DMS 273 (cell line): ENCODE data around the gene SGCD.

Experiments used
- DNase-seq: peaks from one replicate; lab custom pipeline; 2025; ENCODE audit not compliant: unreplicated experiment; lab: John Stamatoyannopoulos, UW

Gene SGCD

DNA sequence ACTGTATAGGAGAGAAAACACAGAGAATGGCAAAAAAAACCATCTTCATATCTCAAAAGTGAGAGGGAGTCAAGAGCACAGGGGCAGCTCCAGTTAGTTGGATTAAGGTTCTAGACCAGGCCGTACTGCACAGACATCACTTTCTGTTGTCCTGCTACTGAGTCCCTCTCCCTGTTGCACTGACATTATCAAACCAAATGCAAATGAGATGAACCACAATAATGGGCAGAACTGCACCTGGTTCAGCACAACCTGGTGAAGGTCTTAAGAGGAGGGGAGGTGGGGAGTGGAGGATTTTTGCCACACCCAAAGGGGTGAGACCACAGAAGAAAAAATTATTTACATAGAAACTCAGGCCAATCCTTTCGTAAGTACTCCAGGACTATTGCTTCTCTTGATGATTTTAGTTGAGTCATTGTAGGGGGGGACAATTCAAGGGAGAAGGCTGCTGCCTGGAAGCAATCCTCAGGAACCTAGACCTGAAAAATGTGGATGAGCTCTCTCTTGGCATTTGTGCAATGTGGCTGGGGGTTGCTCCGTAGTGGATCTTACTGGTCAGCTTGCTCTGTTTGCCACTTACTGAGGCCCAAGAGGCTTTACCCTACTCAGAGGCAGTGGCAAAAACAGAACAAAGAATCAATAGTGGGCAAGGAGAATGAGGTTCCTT is 428.6 kb downstream of the SGCD start:
- no peak for DNase-seq

DNA sequence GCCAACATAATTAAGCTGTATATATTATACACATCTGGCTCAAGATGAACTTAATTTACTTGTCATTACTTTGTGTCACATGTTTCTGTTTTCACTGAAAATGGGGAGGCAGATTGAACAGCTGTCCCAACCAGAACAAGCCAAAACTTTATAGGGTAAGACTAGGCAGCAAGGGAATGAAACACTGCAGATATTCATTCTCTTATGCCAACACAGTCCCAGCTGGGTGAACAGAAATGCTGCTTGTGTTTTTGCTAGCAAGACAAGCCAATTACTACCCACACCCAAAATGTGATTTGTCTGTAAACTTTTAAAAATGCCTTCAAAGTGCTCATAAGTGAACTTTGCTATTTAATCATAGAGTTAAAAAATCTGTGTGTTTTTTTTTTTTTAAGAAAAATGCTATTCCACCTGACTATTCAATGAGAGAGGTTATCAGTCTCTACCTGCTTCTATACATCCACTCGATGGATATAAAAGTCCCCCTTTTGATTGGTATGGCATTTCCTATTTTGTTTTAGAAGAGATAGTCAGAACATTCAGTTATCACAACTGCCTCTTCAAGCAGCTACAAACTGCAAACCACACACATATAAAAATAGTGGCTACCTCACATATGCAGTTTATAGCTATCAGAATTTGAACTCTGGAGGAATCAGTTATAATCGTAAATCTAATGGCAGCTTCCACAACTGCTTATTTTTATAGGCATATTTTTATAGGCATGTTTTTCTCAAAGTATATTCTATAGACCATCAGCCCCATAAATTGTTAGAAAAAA is 431.2 kb downstream of the SGCD start:
- no peak for DNase-seq

DNA sequence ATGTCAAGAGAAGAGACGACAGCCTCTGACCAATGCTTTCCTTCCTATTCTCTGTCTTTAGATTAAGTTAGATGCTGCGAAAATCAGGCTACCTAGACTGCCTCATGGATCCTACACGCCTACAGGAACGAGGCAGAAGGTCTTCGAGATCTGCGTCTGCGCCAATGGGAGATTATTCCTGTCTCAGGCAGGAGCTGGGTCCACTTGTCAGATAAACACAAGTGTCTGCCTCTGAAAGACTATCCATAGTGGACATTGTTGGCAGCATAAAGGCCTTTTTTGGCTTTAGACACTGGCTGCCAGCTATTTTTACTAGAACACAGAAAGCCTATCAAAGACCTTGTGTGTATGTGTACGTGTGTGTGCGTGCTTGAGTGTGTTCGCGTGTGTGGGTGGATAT is 432.2 kb downstream of the SGCD start:
- DNase-seq: no peak

- no peak for DNase-seq
These were observed 435.8 kb downstream of the SGCD start for GRCh38 chr5:156762771-156763170.

DNA sequence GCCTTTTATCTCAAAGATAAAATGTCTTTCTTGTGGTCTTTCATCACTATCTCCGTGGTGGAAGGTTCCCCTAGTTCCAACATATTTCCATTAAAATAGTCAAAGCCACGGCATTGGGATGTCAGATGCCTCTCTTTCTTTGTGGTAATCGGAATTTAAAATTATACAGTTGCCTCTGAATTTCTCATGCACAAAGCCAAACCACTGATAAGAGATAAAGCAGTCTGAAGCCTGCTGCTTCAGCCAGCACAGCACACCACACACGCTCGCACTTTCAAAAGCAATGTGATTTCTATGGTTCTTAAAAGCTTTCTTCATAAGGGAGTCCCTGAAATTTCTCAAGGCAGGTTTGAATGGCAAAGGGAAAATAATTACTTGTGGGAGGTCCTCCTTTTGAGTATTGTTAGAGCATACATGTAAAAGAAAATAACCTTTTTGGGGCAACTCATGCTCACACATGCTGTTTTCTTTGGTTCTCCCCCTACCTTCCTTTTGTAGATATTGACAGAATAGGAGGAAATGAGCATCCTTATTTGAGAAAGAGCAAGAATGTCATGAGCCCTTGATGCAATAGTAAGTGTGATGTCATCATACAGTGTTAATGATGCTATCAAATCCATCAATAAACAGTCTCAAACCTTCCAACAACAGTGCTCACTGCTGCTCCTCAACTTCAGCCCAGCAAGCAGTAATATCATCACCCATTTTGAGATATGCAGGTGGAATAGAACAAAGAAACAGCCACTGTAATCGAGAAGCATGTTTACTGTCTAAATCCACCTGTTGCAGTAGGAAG is 437.4 kb downstream of the SGCD start:
- no peak for DNase-seq

DNA sequence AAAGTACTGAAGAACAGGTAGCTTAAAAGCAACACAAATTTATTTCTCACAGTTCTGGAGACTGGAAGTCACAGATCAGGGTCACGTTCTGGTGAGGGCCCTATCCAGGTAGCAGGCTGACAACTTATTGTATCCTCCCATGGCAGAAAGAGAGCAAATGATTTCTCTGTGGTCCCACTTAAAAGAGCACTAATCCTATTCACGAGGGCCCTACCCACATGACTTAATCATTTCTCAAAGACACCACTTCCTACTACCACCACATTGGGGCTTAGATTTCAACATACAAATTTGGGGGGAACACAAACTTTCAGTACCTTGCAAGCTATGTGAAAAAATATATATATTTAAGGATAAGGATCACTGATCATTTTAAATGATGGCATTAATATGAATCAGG is 447.3 kb downstream of the SGCD start:
- DNase-seq: no peak

GRCh38 chr5:156778139-156778706 is 451.3 kb downstream of the SGCD start:
- no peak for DNase-seq

GRCh38 chr5:156778752-156779151 is 451.8 kb downstream of the SGCD start:
- no peak for DNase-seq

- no peak for DNase-seq
These were observed 452.5 kb downstream of the SGCD start for GRCh38 chr5:156779436-156779835.

DNA sequence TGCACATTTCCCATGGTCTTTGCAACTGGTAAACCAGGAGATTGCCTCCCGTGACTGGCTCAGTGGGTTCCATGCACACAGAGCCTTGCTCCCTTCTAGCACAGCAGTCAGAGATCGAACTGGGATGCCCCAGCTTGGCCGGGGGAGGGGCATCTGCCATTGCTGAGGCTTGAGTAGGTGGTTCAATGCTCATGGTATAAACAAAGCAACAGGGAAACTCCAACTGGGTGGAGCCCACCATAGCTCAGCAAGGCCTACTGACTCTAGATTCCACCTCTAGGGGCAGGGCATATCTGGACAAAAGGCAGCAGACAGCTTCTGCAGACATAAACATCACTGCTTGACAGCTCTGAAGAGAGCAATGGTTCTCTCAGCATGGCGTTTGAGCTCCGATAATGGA is 456.1 kb downstream of the SGCD start:
- DNase-seq: no peak

DNA sequence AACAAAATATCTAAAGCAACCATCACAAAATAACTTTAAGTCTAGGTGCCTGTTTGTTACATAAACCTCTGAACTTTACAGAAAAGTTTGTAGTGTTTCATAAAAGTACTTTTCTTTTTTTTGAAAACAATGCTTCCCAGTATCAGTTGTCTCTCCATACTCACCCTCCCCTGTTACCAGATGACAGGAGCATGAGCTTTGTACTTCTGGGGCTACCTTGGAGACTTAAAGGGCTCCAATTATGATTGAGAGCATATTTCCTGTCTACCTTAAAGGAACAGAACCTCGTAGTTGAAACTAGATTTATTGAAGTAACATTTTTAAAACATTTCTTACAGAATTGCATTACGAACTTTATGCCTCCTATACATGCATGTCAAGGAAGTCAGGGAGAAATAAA is 467.7 kb downstream of the SGCD start:
- no peak for DNase-seq

- no peak for DNase-seq
These were observed 471.2 kb downstream of the SGCD start for GRCh38 chr5:156798201-156798600.

- DNase-seq: no peak
These were observed 472.2 kb downstream of the SGCD start for GRCh38 chr5:156799171-156799570.

GRCh38 chr5:156800929-156801328 is 474.0 kb downstream of the SGCD start:
- DNase-seq: peak; percentile 53

DNA sequence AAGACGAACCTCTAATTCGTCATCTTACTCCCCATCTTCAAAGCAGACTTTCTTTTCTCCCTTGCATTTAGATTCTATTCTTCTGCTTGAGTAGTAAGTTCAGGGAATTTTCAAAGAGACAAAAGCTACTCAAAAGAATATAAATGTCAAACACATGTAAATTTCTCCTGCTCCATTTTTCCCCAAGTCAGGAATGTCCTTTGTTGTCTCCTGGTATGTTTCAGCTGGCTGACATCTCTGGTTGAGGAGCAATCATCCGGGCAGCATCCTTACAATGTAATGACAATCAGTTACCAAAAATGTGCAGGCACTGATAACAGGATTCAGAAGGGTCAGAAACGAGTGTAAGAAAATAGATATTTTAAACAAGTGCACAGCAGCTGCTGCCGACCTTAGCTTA is 475.5 kb downstream of the SGCD start:
- DNase-seq: no peak

DNA sequence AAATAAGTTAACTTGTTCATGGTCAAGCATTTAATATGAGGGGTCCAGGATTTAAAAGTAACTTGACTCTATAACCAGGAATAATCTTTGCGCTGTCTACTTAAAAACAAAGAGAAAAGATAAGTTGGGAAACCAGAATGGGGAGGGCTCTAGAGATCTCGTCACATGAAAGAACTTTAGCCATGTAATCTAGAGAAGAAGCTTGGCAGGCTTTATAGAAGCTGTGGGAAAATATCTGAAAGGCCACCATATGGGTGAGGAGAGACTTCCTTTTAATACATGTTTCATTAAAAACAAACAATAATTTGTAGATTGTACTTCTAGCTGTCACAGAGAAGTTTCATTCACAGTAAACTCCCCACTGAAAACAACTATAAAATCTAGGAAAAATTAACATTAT is 476.4 kb downstream of the SGCD start:
- DNase-seq: no peak

DNA sequence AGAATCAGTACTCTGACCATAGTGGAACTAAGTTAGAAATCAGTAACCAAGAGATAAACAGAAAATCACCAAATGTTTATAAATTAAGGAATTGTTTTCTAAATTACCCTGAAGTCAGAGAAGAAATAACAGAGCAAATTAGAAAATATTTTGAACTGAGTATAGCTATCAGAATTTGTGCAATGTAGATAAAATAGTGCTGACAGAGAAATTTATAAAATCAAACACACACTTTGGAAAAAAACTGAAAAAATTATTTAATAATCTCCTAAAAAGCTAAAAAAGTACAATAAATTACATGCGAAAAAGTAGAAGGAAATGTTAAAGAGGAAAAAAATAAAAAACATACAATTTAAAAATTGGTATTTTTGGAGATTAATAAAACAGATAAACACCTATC is 486.0 kb downstream of the SGCD start:
- no peak for DNase-seq

GRCh38 chr5:156815988-156816599 is 489.1 kb downstream of the SGCD start:
- DNase-seq: peak; percentile 79
